ENCODE results near the gene SEPTIN10.
"Not testable (repeated sequence)": the region's sequence is repeated elsewhere in the genome, so short reads cannot be mapped to it uniquely, and the experiment has no call there.

Gene SEPTIN10

DNA sequence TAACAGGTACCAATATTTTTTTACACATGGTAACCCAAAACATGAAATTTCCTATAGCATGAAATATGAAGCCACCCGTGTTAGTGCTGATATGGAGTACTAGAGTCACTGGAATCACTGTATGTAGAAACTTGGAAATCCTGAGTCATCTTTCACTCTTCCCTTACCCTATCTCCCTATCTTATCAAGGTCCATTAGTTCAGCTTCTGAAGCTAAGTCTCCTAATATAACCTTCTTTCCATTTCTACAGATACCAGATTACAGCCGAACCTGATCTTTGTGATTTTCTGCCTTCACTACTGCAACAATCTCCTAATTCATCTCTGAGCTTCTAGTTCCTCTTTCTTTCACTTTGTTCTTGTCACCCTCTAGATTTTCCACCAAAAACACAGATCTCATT lies 59.0 kb downstream of the SEPTIN10 start:
- in situ Hi-C loops (cut with MboI; ENCODE audit: low sequenced_read_pairs): no loop called here

DNA sequence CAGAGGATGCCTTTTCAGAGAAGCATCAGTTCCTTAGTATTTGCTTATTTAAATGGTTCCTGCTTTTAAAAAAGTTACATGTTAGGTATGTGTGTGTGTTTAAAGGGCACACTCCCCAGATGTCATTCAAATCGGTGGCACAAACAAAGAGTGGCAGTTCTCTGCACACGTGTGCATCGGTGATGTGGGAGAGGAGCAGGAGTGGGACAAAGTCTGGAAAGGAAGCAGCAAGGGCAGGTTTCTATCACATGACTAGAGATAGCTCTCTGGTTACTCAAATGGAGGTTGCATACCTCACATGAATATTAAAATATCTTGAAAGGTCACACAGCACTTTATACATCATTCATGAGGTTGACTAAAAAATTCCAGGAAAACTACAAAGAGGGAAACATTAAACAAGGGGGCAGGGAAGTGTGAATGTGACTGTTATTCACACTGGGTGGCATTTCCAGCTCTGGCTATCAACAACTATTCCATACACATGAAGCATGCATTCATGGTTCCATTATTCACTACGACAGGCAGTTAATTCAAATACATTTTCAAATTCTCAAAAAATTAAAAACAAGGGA lies 64.7 kb downstream of the SEPTIN10 start:
- in situ Hi-C loops (cut with MboI; ENCODE audit: low sequenced_read_pairs): no loop called here

- in situ Hi-C loops (cut with MboI; ENCODE audit: low sequenced_read_pairs): no loop called here
Observed at GRCh38 chr2:109547280-109547679, 66.5 kb downstream of the SEPTIN10 start.

DNA sequence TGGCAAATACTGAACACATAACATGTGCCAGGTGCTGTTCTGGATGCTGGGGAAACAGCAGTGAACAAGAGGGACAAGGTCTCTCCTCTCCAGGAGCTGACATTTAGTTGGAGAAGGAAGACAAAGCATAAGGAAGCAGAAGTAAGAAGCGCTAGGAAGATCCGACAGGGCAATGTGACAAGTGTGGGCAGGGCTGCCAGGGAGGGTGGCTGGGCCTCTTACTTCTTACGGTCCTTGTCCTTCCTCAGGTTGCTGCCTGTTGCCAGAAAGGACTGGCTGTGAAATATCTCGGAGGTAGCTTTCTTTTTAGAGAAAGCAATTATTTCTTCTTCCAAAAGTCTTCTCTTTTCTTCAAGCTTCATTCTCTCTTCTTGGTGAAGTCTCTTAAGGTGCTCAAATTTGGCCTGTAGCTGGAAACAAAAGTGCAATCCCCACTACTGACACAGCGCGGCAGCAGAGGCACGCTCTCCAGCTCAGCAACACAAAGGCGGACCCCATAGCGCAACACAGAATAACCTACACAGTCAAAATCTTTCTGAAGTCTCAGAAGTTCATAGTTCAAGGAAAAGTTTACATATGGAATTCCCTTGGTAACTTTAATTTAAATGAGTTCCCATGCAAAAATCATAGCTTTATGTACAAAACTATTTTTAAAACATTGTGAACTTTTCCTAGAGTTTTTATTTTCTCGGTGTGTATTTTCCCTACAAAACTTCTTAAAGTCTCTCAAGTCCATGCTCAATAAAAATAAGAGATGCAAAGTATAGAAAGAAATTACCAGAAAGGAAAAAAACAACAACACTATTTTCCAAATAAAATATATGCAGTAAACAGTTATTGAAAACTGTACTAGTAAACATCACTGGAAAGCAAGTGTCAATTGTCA lies 67.7 kb downstream of the SEPTIN10 start:
- in situ Hi-C loops (cut with MboI; ENCODE audit: low sequenced_read_pairs): no loop called here

- in situ Hi-C loops (cut with MboI; ENCODE audit: low sequenced_read_pairs): no loop called here
Observed at GRCh38 chr2:109542384-109542783, 71.4 kb downstream of the SEPTIN10 start.

GRCh38 chr2:109538546-109538945 lies 75.2 kb downstream of the SEPTIN10 start:
- in situ Hi-C loops (cut with MboI; ENCODE audit: low sequenced_read_pairs): no loop called here

GRCh38 chr2:109537565-109538222 lies 76.1 kb downstream of the SEPTIN10 start:
- in situ Hi-C loops (cut with MboI; ENCODE audit: low sequenced_read_pairs): no loop called here

DNA sequence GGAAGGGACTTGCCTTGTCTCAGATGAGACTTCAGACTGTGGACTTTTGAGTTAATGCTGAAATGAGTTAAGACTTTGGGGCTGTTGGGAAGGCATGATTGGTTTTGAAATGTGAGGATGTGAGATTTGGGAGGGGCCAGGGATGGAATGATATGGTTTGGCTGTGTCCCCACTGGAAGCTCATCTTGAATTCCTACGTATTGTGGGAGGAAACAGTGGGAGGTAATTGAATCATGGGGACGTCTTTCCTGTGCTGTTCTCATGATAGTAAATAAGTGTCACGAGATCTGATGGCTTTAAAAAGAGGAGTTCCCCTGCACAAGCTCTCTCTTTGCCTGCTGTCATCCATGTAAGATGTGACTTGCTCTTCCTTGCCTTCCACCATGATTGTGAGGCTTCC lies 77.2 kb downstream of the SEPTIN10 start:
- in situ Hi-C loops (cut with MboI; ENCODE audit: low sequenced_read_pairs): not testable (repeated sequence)

- in situ Hi-C loops (cut with MboI; ENCODE audit: low sequenced_read_pairs): no loop called here
Observed at GRCh38 chr2:109535217-109535946, 78.4 kb downstream of the SEPTIN10 start.

- in situ Hi-C loops (cut with MboI; ENCODE audit: low sequenced_read_pairs): no loop called here
Observed at GRCh38 chr2:109533823-109534222, 79.9 kb downstream of the SEPTIN10 start.

DNA sequence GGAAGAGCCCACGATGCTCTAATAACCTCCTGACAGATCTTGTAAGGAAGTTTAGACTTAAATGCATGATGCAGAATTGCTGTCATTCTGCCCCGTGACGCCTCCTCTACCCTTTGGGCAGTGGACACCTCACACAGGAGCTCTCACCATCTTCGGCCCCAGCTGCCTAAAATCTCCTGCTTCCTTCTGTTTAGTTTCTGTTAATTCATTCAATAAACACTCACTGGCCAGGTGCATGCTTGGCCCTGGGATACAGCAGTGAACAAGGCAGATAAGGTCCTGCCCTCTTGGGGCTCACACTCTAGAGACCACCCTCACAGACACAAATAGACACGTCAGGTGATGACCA lies 81.1 kb downstream of the SEPTIN10 start:
- in situ Hi-C loops (cut with MboI; ENCODE audit: low sequenced_read_pairs): no loop called here

DNA sequence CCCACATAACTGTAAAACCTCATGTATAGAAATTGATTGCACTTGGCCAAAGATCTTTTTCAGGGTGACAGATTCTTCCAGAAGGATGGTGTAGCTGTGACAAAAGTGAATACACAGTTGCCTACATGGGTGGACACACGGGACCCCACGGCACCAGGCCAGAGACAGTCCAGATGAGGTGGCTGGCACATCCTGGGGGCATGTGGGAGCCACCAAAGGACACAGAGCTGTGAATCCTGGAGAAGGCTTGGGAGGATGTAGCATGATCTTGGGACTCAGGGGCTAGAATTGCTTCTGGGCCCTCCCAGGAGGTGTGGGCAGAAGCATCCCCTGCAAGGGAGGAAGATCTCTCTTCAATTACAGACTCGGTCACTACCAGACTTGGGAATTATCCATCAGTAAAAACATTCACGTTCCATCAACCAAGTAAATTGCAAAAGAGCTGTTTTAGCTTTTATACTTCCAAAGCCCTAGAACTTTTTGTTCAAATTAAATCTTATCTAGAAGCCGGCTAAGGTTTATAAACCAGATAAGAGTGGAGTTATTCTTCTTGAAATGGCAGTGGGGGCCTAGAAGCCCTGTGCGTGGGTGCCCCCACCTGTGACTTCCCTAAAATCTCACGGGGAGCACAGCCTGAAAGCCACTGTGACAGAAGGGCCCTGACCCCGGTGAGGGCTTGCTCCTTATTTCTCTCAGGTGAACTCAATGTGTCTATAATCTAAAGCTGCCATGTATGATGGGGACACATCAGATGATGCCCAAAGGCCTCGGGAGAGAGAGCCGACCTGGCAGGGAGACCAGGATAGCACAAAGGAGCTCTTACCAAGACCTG lies 81.7 kb downstream of the SEPTIN10 start:
- in situ Hi-C loops (cut with MboI; ENCODE audit: low sequenced_read_pairs): no loop called here

DNA sequence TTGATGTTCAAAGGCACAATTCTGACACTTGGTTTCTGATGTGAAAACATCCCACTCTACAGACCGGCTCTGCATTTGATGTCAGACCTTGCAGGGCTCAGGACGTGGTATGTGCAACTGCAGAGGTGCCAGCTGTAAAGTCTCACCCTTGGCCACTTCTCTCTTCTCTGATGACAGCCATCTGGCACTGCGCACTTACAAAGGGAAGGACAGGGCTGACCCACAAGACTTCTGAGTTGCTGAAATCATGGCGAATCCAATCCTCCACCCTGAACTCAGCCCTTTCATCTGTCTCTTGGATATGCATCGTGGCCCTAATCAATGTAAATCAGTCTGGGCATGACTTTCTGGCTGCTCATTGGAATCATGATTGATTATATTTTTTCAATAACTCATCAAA lies 82.5 kb downstream of the SEPTIN10 start:
- in situ Hi-C loops (cut with MboI; ENCODE audit: low sequenced_read_pairs): no loop called here

DNA sequence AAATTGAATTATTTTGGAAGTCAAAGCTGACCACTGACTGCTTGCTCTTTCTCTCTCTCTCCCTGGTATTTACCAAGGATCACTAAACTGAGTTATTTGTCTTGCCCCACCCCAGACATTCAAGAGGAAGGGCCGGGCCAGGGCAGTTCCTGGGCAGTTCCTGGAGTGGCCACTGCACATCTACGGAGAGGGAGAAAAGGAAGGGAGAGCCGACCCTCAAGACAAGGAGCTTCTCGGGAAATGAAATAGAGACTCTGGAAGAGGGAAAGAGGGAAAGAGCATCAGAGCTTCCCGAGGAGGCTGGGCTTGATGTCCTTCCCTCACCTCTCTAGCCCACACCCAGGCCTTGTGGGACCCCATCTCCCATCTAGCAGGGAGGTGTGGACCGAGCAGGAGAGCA lies 83.1 kb downstream of the SEPTIN10 start:
- in situ Hi-C loops (cut with MboI; ENCODE audit: low sequenced_read_pairs): no loop called here

DNA sequence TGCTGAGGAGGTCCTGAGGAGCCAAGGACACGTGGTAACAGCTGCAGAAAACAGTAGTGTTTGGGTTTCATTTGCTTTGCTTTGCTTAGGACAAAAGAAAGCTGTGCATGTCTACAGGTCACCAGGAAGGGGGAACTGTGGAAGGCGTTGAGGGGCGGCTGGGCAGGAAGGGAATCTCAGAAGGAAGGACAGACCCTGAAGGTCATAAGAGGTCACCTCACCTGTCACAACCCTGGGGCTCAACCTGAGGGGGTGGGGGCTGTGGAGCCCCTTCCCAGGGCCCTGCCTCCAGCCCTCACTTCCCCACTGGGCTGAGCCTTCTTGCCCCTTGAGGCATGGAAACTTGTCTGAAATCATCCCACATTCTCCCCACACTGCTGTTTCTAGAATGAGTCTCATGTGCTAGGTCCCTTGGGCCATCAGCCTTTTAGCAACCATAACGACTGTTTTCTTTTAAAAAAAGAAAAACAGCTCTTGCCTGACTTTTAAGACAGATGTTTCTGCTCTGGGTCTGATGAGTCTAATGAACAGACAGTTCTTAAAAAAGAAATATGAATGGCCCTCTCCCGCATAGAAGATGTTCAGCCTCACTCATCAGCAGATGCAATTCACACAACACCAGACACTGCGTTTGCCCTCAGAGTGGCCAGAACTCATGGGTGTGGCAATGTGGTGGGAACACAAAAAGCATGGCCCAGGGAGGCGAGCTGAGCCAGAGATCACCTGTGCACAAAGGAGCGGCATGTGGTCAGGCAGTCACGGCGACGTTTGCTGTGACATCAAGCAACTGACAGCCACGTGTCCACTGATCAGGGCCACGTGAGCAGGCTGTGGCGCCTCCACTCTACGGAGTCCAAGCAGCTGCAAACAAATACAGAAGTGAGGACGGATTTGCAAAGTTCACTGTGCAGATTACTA lies 84.0 kb downstream of the SEPTIN10 start:
- in situ Hi-C loops (cut with MboI; ENCODE audit: low sequenced_read_pairs): no loop called here

- in situ Hi-C loops (cut with MboI; ENCODE audit: low sequenced_read_pairs): no loop called here
Observed at GRCh38 chr2:109528811-109529501, 84.8 kb downstream of the SEPTIN10 start.

DNA sequence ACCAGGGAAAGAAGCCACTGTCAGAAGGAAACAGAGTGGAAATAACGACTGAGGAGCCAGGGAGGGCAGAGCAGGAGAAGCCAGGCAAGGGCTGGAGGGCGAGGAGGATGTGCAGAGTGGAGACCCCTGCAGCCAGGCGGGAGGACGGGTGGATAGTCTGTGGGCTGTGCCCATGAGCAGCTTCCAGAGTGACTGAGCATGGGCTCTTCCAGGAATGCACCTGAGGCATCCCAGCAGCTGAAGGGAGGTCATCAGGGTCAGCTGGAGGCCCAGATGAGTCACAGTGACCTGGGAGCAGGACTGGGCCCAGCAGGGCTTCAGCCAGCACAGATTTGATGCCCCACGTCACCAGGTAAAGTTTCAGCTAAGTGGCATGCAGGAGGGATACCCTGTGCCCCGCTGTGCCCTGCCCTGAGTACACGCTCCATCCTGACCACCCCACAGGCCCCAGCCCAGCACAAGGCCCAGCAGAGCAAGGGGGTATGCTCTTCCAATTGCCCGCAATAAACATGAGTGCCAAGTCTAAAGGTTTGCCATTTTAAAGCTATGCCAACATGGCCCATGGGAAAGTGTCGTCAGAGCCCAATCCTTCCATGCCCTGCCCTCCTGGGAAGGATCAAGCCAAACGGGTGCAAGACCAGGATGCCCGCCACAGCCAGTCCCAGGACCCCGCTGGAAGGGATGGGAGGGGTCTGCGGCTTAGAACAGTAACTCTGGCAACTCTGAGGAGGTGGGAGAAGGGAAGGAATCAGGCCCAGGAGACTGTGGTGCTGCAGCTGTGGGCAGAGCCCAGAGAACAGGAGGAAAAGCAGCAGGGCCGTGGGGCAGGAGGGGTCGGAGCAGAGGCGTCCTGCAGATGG lies 85.7 kb downstream of the SEPTIN10 start:
- in situ Hi-C loops (cut with MboI; ENCODE audit: low sequenced_read_pairs): no loop called here

GRCh38 chr2:109527079-109527478 lies 86.7 kb downstream of the SEPTIN10 start:
- in situ Hi-C loops (cut with MboI; ENCODE audit: low sequenced_read_pairs): no loop called here
